Retinal pigment epithelial cell (primary cell): ENCODE results near the gene KLHL28.
A peak's percentile ranks its signal among the peaks of the same experiment; 100 is the strongest.
"Not testable (repeated sequence)": the region's sequence is repeated elsewhere in the genome, so short reads cannot be mapped to it uniquely, and the experiment has no call there.

Experiments used
- DNase-seq: peaks from one replicate; pipeline ENCODE4 v3.0.0-alpha.2; 2010; ENCODE audit warnings: low read depth
- H3K4me3 ChIP-seq: 2 replicates; pipeline ENCODE4 v1.5.1; 2011; ENCODE audit warnings: mild to moderate bottlenecking, low read length, control low read depth, moderate library complexity
- TF ChIP-seq, protein P1 (sequence below): conservative IDR thresholded peaks from 2 replicates; pipeline ENCODE4 v1.5.1; 2011; ENCODE audit warnings: low read depth, low read length, control low read depth, inconsistent platforms

KLHL28 gene

GRCh38 chr14:44898551-44898950, 63.2 kb downstream of the KLHL28 start:
- DNase-seq: no peak
- H3K4me3 ChIP-seq: no peak overlapping the region

GRCh38 chr14:44897845-44898151, 63.9 kb downstream of the KLHL28 start:
- H3K4me3 ChIP-seq: peak overlapping the region; percentile 80
- no peak for DNase-seq
- TF ChIP-seq, protein P1, sequence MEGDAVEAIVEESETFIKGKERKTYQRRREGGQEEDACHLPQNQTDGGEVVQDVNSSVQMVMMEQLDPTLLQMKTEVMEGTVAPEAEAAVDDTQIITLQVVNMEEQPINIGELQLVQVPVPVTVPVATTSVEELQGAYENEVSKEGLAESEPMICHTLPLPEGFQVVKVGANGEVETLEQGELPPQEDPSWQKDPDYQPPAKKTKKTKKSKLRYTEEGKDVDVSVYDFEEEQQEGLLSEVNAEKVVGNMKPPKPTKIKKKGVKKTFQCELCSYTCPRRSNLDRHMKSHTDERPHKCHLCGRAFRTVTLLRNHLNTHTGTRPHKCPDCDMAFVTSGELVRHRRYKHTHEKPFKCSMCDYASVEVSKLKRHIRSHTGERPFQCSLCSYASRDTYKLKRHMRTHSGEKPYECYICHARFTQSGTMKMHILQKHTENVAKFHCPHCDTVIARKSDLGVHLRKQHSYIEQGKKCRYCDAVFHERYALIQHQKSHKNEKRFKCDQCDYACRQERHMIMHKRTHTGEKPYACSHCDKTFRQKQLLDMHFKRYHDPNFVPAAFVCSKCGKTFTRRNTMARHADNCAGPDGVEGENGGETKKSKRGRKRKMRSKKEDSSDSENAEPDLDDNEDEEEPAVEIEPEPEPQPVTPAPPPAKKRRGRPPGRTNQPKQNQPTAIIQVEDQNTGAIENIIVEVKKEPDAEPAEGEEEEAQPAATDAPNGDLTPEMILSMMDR: no peak

More at GRCh38 chr14:44898551-44898950, 63.2 kb downstream of the KLHL28 start:
- TF ChIP-seq, protein P1: no peak

DNA sequence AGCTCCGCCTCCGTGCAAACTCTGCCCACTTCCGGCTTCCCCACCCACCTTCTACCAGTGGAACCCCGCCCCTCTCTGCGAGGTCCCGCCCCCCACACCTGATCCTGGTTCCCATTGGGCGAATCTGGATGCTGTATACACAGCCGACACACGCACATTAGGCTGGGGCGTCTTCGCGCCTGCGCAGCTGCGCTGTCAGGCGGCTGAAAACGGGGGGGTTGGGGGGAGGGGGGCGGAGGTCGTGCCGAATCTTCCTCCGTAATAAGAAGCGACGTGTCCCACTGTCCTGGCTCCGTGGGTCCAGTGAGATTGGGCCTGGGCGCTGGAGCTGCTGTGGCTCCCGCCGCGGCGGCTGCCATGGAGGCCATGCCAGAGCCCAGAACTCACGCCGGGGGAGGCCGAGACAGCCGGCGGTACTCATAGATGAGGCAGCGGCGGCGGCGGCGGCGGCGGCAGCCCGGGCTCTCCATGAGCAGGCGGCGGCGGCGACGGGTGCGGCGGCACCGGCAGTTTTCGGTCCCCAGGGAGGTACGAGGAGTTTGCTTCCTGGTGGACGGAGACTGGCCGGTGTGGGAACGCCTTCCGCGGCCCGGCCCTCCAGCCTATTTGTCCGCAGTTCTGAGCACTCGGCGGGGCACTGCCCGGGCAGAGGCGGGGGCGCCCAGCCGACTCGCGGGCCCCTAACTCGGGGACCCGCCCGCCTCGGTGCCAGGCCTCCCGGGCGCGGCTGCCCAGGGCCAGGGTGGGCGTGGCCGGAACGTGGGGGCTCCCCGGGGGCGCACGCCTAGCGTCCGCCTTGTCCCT, 64.5 kb downstream of the KLHL28 start:
- TF ChIP-seq, protein P1: no peak
- DNase-seq: peak; percentile 89
- H3K4me3 ChIP-seq: peak overlapping the region; percentile 80

GRCh38 chr14:44896275-44897040, 65.3 kb downstream of the KLHL28 start:
- DNase-seq: no peak
- peak overlapping the region; percentile 80 for H3K4me3 ChIP-seq
- TF ChIP-seq, protein P1: no peak

GRCh38 chr14:44895716-44896115, 66.0 kb downstream of the KLHL28 start:
- H3K4me3 ChIP-seq: no peak overlapping the region
- peak; percentile 27 for DNase-seq
- TF ChIP-seq, protein P1: no peak

DNA sequence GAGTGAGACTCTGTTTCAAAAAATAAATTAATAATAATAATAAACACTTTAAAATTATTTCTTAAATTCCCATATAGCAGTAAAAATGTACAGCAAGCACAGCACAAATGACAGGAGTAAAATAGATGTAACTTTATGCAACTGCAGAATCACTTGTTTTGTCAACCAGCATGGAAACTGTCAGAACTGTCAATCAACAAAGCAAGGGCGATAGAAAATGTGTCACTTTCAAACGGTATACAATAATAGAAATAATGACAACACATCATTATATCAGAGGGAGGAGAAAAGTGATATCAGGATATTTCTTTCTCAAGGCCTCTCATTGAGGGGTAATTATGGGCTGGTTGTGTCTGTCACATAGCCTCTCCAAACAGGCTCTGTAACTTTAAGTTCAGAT, 68.2 kb downstream of the KLHL28 start:
- DNase-seq: no peak
- TF ChIP-seq, protein P1: no peak
- no peak overlapping the region for H3K4me3 ChIP-seq

DNA sequence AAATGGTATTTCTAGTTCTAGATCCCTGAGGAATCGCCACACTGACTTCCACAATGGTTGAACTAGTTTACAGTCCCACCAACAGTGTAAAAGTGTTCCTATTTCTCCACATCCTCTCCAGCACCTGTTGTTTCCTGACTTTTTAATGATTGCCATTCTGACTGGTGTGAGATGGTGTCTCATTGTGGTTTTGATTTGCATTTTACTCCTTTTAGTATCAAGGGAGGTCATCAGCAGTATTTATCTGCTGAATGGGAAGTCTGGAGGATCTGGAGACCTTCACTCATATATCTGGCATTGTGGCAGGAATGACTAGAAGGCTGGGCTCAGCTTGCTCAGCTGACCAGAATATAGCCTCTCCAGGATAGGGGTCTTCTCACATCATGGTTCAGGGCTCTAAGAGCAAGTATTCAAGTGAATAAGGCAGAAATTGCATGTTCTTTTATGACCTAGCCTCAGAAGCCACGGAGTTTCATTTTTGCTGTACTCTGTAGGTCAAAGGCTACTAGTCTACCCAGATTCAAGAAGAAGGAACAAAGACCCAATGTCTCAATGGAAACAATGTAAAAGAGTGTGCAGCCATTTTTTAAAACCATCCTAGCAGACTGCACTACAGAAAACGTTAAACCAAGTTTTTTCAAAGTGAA, 69.9 kb downstream of the KLHL28 start:
- not testable (repeated sequence) for DNase-seq, H3K4me3 ChIP-seq
